ENCODE results near the gene PTPRF.

The PTPRF gene

GRCh38 chr1:43669878-43670277 lies 139.2 kb downstream of the PTPRF start:
- no peak for DNase-seq (ENCODE audit: low spot score)

GRCh38 chr1:43671193-43671592 lies 140.5 kb downstream of the PTPRF start:
- no peak for DNase-seq (ENCODE audit: low spot score)

GRCh38 chr1:43671626-43672330 lies 141.1 kb downstream of the PTPRF start:
- DNase-seq (ENCODE audit: low spot score): no peak

GRCh38 chr1:43673261-43673660 lies 142.6 kb downstream of the PTPRF start:
- no peak for DNase-seq (ENCODE audit: low spot score)

Measured in hematopoietic multipotent progenitor cell treated with erythropoietin and hydrocortisone succinate and interleukin-3 and kit ligand, for 15 days (in vitro differentiated cells).